H7 (cell line): ENCODE measurements around the gene HNRNPA1. TPM values are rescaled to one million over a fixed set of nuclear protein-coding genes. Genes with fewer than 3 reads are reported as not detected.
"Not testable (repeated sequence)": the region's sequence is repeated elsewhere in the genome, so short reads cannot be mapped to it uniquely, and the experiment has no call there.

ENCODE experiments used
- DNase-seq: peaks from one replicate; pipeline ENCODE4 v3.0.0; 2012
- H3K27me3 ChIP-seq: 2 replicates; pipeline ENCODE4 v1.6.0; 2011; ENCODE audit warnings: mild to moderate bottlenecking, low read length; ENCODE audit not compliant: control insufficient read depth, insufficient read depth
- H3K36me3 ChIP-seq: replicated peaks from 2 replicates; pipeline ENCODE4 v1.5.1; 2011; ENCODE audit warnings: low read length; ENCODE audit not compliant: control insufficient read depth, insufficient read depth
- H3K4me3 ChIP-seq: 2 replicates; pipeline ENCODE4 v1.5.1; 2011; ENCODE audit warnings: low read depth, mild to moderate bottlenecking, control low read depth, low read length, moderate library complexity; ENCODE audit not compliant: insufficient read depth
- total RNA-seq: library from RNA; depleted of rRNA; stranded (reverse); fragments of >200 nt; shearing (Covaris generic); gene quantifications from 2 replicates; pipeline ENCODE4 v1.2.3, GENCODE V29; 2014; rRNA removed

HNRNPA1 gene
- total RNA-seq: 907 and 952 TPM in 2 replicates

- H3K36me3 ChIP-seq: peaks cover 37% of the 10 kb centered on the region
- H3K27me3 ChIP-seq: no peaks in the 10 kb centered on the region
- peak within 1 kb of the TSS; percentile 95 for H3K4me3 ChIP-seq
- DNase-seq: peak; percentile 81
Measured at GRCh38 chr12:54280468-54281260, at the start of gene HNRNPA1. TSS of gene HNRNPA1 (plus strand) at chr12:54280726. CDS start at chr12:54280808, 82 bp downstream.

DNA sequence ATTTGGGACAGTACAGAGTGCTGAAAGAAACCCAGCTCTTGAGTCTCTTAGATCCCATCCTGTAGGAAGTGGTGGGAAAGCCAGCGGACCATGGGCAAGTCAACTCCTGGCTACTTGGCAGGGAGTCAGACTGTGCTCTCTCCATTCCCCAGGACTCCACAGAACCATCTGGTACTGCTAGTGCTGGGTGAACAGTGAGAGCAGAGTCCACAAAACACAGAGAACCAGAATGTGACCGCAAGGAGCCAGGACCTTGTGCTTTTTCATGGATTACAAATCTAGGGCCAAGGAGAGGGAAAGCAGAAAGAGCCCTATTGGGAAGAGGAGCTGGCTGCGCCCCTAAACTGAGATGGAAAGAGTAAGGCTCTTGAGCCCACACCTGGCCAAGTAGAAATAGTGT lies 49.3 kb upstream of the HNRNPA1 start:
- not testable (repeated sequence) for H3K4me3 ChIP-seq, DNase-seq, H3K36me3 ChIP-seq, H3K27me3 ChIP-seq

DNA sequence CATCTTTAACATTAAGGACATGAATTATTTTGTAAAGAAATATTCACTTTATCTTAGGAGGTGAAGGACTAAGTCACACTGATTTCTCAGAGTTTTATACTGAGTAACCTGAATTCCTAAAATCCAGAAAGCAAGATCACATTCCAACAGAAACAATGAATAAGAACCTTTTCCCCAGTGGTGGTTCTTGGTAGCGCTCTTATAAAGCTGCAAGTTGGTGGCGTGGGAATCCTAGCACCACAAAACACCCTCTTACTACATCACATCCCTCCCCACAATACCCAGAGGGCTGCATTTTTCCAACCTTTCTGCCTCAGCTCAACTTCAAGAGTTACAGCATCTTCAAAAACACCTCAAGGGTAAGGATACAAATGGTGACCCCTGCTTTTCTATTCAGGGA lies 47.7 kb upstream of the HNRNPA1 start:
- H3K36me3 ChIP-seq: no peaks in the 10 kb centered on the region; the same call in 1 of the 2 replicates
- no peak overlapping the region for H3K4me3 ChIP-seq
- no peaks in the 10 kb centered on the region for H3K27me3 ChIP-seq
- peak; percentile 61 for DNase-seq

GRCh38 chr12:54238531-54238930 lies 42.0 kb upstream of the HNRNPA1 start:
- peaks cover 10% of the 10 kb centered on the region for H3K36me3 ChIP-seq
- H3K4me3 ChIP-seq: no peak overlapping the region
- H3K27me3 ChIP-seq: no peaks in the 10 kb centered on the region
- DNase-seq: no peak

- DNase-seq: no peak
- H3K27me3 ChIP-seq: no peaks in the 10 kb centered on the region
- H3K36me3 ChIP-seq: peaks cover 13% of the 10 kb centered on the region
- H3K4me3 ChIP-seq: no peak overlapping the region
Measured at GRCh38 chr12:54239620-54240019, 40.9 kb upstream of the HNRNPA1 start.

DNA sequence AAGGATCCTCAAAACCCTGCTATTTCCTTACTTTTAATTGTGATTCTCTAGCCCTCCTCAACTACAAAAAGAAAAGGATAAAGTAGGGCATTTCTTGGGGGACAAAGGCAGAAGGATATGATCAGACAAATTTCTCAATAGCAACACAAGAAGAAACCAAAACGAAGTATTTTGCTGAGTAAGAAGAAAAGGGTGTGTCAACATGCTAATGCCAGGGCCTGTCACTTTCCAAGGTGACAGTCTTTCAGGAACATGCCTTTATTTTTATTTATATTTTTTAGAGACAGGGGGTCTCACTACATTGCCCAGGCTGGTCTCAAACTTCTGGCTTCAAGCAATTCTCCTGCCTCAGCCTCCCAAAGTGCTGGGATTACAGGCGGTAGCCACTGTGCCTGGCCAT lies 40.4 kb upstream of the HNRNPA1 start:
- Histone ChIP-seq H3K27me3 (no peaks in the 10 kb centered on the region), H3K4me3 (no peak overlapping the region), H3K36me3 (peaks cover 13% of the 10 kb centered on the region)
- no peak for DNase-seq

GRCh38 chr12:54240971-54241588 lies 39.4 kb upstream of the HNRNPA1 start:
- no peak for DNase-seq
- peaks cover 15% of the 10 kb centered on the region for H3K36me3 ChIP-seq
- no peak overlapping the region for H3K4me3 ChIP-seq
- H3K27me3 ChIP-seq: no peaks in the 10 kb centered on the region

DNA sequence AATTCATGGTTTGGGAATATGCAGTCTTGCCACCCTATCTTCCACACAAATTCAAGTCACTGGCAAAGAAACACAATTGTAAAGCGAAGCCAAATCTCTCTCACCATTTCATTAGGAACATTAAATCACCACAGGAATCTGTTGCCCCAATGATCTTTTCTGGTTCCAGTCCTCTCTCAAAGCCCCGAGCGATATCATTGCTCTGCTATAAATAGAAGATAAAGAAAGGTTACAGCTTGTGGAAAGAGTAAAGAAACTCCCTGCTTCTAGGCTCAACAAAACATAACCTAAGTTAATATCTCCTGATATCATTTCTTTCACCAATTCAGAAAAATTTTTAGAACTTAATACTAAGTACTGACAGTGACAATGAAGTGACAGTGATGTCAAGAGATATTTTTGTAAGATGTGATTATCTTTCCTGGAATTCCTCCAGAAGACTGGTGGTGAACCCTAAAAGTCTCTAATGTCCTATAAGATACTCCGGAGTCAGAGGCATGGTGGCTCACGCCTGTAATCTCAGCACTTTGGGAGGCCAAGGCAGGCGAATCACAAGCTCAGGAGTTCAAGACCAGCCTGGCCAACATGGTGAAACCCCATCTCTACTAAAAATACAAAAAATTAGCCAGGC lies 34.4 kb upstream of the HNRNPA1 start:
- no peak for DNase-seq

DNA sequence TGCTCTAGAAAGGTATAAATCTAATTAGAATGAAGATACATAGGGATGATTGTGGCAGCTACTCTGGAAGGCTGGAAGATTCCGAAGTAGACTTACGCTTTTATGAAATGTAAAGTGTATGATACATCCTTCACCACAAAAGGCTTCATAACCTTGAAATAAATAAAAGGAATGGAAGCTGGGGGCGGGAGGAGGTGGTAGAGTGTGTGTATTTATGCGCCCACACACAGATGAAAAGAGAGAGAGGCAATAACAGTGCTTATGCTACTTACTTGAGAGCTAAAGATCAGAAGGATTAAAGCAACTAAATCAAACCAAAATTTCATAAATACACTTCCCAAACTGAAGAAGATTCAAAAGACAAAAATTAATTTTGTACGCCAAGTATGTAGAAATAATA lies 31.0 kb upstream of the HNRNPA1 start:
- peaks cover 7% of the 10 kb centered on the region for H3K36me3 ChIP-seq

More for the DNA sequence above, 34.4 kb upstream of the HNRNPA1 start:
- Histone ChIP-seq H3K36me3 (peaks cover 12% of the 10 kb centered on the region), H3K4me3 (no peak overlapping the region), H3K27me3 (no peaks in the 10 kb centered on the region)

GRCh38 chr12:54251667-54252284 lies 28.8 kb upstream of the HNRNPA1 start:
- H3K36me3 ChIP-seq: peaks cover 14% of the 10 kb centered on the region
- H3K4me3 ChIP-seq: no peak overlapping the region
- DNase-seq: peak; percentile 78
- H3K27me3 ChIP-seq: no peaks in the 10 kb centered on the region

More for the DNA sequence above, 31.0 kb upstream of the HNRNPA1 start:
- no peaks in the 10 kb centered on the region for H3K27me3 ChIP-seq
- DNase-seq: no peak
- no peak overlapping the region for H3K4me3 ChIP-seq

DNA sequence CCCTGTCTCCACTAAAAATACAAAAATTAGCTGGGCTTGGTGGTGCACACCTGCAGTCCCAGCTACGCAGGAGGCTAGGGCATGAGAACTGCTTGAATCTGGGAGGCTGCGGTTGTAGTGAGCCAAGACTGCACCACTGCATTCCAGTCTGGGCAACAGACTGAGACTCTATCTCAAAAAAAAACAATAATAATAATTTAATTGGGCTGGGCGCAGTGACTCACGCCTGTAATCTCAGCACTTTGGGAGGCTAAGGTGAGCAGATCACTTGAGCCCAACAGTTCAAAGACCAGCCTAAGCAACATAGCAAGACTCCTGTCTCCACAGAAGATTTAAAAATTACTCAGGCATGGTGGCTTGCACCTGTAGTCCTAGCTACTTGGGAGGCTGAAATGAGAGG lies 27.3 kb upstream of the HNRNPA1 start:
- Histone ChIP-seq H3K27me3 (no peaks in the 10 kb centered on the region), H3K4me3 (no peak overlapping the region), H3K36me3 (peaks cover 15% of the 10 kb centered on the region)
- no peak for DNase-seq

- H3K4me3 ChIP-seq: no peak overlapping the region
- peaks cover 12% of the 10 kb centered on the region for H3K36me3 ChIP-seq
- DNase-seq: no peak
Measured at GRCh38 chr12:54257332-54257731, 23.2 kb upstream of the HNRNPA1 start.

GRCh38 chr12:54258201-54258681 lies 22.3 kb upstream of the HNRNPA1 start:
- Histone ChIP-seq H3K4me3 (no peak overlapping the region), H3K27me3 (no peaks in the 10 kb centered on the region), H3K36me3 (peaks cover 12% of the 10 kb centered on the region)
- no peak for DNase-seq

More at GRCh38 chr12:54257332-54257731, 23.2 kb upstream of the HNRNPA1 start:
- H3K27me3 ChIP-seq: no peaks in the 10 kb centered on the region

- peaks cover 10% of the 10 kb centered on the region for H3K36me3 ChIP-seq
- no peaks in the 10 kb centered on the region for H3K27me3 ChIP-seq
- H3K4me3 ChIP-seq: peak overlapping the region; percentile 22
- DNase-seq: peak; percentile 94
Measured at GRCh38 chr12:54259194-54260011, 21.1 kb upstream of the HNRNPA1 start.
